ENCODE results near the gene BIRC2.

- no peak for TF ChIP-seq EZH2 (IDR thresholded peaks at IDR 0.05; ENCODE audit: low read length, missing control alignments)
- no peak for TF ChIP-seq CTCF (conservative IDR thresholded peaks at IDR 0.05 in 1 of 2, IDR thresholded peaks at IDR 0.05 in 1 of 2; ENCODE audit: low read depth in 1 of 2, low read length in 2 of 2)
These were observed 38.3 kb downstream of the BIRC2 start for GRCh38 chr11:102385085-102386007.
